SH-SY5Y (cell line): ENCODE measurements around the gene ANKRD12.

Experiments
- GATA2 ChIP-seq: IDR thresholded peaks from 2 replicates; pipeline ENCODE4 v1.6.1; 2011; ENCODE audit warnings: mild to moderate bottlenecking, low read depth, low read length
- GATA3 ChIP-seq: IDR thresholded peaks from 2 replicates; pipeline ENCODE4 v1.6.1; 2011; ENCODE audit warnings: low read depth, mild to moderate bottlenecking, low read length, moderate library complexity

Gene ANKRD12

GRCh38 chr18:9126337-9126736, 10.2 kb upstream of the ANKRD12 start:
- no peak for TF ChIP-seq GATA3
- TF ChIP-seq GATA2: no peak

- TF ChIP-seq GATA3 (no peak), GATA2 (no peak)
Observed at GRCh38 chr18:9130195-9130594, 6.4 kb upstream of the ANKRD12 start.

DNA sequence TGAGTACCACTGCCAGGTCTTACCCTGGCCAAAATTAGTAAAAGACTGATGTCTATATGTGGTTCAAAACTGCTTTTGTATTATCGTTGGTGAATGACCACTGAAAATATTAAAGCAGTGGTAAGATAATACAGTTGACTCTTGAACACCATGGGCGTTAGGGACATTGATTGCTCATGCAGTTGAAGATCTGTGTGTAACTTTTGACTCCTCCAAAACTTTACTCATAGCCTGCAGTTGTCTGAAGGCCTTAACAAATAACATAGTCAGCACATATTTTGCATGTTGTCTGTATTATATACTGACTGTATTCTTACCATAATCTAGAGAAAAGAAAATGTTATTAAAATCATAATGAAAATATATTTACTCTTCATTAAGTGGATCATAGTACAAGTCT, 5.8 kb upstream of the ANKRD12 start:
- no peak for TF ChIP-seq GATA2
- no peak for TF ChIP-seq GATA3

- no peak for TF ChIP-seq GATA3
- TF ChIP-seq GATA2: no peak
Observed at GRCh38 chr18:9132628-9133027, 4.0 kb upstream of the ANKRD12 start.

- no peak for TF ChIP-seq GATA3
- no peak for TF ChIP-seq GATA2
Observed at GRCh38 chr18:9133225-9133624, 3.4 kb upstream of the ANKRD12 start.

DNA sequence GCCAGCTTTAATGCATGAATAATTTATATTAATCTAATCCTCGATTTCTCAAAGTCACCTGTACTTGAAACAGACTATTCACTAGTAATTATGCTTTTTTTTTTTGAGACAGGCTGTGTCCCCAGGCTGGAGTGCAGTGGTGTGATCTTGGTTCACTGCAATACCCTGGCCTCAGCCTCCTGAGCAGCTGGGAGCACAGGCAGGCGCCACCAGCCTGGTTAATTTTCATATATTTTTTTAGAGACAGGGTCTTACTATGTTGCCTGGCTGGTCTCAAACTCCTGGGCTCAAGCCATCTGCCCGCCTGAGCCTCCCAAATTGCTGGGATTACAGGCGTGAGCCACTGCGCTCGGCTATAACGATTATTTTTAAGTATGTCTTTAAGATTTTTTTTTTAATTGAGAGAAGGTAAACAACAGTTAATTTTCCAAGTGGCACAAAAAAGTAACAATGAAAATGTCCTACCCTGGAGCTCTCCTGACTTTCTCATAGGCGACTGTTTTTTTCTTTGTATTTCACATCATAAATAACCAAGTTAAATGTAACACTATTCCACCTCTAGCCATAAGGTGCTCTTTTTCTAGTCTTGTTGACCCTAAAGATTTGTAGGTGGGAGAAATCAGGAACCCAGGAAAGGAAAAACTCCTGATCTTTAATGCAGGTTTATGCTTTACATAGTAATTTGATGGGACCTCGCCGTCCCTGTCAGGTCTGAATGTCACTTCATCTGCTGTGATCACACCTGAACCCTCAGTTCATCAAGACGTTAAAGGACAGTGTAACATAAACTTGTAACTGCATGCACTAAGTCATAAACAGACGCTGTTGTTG, 1.3 kb upstream of the ANKRD12 start:
- no peak for TF ChIP-seq GATA3
- no peak for TF ChIP-seq GATA2

DNA sequence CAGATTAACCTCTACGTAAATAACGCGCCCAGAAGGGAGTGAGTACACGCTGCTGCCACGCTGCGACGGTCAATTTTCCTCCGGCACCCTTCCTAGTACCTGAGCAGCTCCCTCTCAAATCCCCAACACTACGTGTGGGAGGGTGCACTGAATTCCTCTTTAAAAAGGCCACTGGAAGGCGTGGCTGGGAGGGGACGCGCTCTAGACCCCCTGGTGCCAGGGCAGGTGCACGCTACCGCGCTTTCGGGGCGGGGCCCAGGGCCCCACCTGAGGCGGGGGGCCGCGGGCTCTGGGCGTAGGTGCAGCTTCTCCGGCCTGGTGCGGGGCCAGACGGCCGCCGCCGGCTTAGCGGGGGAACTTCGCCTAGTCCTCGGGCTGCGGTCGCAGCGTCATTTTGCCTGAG, 668 bp upstream of the ANKRD12 start:
- no peak for TF ChIP-seq GATA3
- no peak for TF ChIP-seq GATA2

DNA sequence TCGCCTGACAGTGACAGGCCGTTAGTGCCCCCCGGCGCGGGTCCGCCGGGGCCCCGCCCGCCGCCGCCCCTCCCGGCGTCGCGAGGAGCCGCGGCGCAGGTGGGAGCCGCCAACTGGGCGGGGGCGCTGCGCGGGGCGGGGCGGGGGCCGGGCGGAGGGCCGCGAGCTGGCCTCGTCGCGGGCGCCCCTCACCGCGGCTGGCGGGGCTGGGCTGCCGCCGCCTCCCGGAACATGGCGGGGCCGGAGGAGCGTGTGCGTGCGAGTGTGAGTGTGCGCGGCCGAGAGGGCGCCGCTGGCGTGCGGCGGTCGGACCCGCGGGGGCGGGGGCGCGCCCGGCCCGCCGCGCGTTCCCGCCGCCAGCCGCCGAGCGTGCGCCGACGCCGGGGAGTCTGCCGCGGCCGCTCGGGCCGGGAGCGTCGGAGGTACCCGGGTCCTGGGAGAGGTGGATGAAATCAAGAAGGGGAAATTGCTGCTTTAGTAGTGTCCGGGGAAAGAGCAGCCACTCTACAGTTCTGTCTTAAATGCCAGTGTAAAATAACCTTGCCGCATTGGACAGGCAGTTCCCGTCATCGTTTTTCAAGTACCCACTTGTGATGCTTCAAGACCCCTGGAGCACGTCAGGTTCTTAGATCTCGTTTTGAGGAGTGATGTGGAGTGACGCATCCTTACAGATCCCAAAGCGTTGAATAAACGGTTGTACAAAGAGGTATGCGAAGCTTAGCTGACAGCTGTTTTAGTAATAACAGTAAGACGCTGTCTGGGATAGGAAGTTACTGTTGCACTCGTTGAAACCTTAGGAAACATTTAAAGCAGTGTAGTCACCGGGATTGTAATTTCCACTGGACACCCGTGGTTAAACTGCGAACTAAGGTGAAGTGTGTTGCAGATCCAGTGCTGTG, 836 bp downstream of the ANKRD12 start:
- TF ChIP-seq GATA3: no peak

DNA sequence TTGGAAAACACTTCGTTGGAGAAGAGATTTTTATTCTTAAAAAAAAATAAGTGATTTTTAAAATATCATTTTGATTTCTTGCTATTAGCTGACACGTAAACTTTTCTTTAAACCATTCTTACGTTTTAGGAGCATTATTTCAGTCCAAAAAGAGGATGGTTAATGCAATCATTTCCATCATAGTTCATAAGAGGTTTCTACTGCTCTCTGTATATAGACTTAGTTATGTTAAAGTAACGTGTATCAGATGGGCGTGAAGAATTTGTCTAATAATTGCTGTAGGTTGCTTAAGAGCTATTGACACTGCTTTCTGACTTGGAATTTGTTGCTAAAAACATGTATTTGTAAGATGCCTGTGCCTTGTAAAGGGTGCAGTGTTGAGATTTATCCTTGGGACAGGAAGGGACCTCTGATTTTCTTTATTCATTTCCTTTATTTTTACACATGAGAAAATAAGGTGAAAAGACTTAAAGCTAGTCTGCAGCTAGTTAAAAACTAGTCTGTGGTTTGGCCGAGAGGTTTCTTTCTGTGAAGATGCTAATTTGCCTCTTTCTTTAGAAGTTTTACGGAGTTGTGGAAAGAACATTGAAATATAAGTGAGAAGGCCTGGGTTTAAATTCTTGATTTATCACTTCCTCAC, 2.9 kb downstream of the ANKRD12 start:
- TF ChIP-seq GATA2 (no peak), GATA3 (no peak)

DNA sequence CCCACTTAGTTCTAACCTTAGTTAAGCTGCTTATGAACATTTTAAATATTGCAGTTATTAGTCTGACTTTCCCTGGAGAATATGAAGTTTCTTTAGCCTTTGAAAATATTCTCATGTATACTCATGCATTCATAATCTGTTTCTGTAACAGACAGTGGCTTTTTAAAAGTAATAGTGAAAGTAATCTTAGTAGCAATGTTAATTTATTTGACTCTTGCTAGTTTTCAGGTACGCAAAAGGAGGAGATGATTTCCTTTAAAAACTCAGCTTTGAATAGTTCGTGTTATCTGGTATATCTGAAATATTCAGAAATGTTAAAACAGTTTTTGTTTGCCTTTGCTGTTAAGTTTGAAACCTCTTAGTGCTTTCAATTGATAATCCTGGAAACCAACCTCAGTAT, 3.8 kb downstream of the ANKRD12 start:
- TF ChIP-seq GATA3: no peak
- no peak for TF ChIP-seq GATA2

DNA sequence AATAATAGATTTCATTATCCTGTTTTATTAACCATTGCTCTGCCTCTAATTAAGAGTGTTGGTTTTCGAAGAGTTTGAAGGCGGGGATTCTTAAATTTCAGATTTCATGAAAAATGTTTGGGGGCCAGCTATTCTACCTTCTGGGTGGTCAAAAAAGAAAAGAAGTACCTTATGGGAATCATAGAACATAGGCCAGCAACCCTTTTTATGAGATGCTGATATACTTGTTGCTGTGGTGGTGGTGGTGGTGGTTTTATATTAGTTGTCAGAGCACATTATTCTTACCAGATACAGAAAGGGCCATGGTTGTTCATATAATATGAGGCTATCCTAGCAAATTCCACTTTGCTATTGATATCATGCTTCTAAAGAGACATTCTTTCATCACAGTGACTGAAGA, 4.4 kb downstream of the ANKRD12 start:
- TF ChIP-seq GATA3: no peak

DNA sequence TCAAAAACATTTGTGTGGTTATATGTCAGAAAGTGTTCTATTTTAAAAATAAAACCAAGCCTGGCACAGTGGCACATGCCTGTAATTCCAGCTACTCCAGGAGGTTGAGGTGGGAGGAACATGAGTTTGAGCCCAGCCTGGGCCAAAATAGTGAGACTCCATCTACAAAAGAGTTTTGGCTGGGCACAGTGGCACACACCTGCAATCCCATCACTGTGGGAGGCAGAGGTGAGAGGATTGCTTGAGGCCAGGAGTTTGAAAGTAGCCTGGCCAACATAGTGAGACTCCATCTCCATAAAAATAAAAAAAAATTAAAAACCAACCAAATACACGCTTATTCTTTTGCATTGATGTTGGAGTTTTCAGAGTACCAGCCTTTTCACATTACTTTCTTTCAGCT, 9.6 kb downstream of the ANKRD12 start:
- TF ChIP-seq GATA2 (no peak), GATA3 (no peak)

DNA sequence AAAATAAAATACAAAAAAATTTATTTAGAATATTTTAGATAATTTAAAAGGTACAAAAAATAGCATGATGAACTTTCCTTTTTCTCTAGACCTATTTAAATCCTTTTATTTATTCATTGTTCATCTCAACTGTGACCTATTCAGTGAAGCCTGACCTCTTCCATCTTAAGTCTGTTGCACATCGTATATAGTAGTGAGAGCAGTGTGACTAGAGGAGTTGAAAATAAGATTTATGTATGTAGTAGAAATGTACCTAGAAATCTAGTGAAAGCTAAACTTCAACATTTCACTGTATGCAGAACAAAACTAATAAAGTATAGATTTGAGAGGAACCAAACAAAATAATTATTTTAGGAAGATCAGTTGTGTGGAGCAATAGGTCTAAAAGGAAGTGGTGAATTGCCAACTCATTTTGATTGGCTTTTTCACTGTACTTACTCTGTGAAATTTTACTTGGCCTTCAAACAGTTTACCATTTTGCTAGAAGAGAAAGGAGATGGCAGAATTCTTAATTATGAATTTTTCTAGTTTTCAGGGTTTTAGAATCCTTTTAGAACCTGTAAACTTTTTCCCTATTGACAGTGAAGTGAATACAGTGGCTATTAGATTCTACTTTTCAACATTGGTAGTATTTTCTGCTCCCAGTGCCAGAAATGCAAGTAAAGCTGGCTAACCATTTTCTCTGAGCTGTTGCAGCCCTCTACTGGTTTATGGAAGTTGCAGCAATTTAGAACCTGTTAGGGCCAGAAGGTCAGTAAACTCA, 11.0 kb downstream of the ANKRD12 start:
- TF ChIP-seq GATA3 (no peak), GATA2 (no peak)

DNA sequence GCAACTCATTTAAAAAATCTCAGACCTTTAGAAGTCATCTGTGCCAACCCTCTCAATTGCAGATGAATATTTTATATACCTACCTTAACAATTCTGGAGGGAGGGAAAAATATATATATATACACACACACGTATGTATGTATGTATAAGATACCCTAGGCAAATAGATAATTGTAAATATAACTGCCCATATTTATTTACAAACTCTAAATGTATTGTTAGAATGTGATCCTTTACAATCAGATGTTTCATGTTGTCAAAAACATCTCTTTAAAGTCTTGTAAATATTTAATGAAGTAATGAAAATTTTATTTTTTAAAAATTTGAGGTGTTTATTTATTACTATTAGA, 11.6 kb downstream of the ANKRD12 start:
- no peak for TF ChIP-seq GATA2

- TF ChIP-seq GATA3: no peak
- TF ChIP-seq GATA2: no peak
Observed at GRCh38 chr18:9150121-9150520, 13.5 kb downstream of the ANKRD12 start.

DNA sequence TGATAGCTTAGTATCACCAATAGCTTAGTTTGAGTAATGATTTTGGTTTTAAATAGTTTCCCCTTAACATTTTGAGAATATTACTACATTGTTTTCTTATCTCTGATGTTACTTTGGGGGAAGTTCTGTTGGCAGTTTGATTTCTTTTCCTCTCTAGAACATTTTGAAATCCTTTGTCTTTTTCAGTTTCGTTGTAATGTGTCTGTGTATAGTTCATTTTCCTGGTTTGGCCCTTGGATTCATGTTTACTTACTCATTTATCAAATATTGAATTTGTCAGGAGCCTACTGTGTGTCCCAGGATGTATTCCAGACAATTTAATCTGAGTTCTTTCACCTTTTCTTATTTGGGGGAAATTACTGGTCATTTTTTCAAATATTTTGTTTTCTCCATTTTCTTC, 16.7 kb downstream of the ANKRD12 start:
- TF ChIP-seq GATA3 (no peak), GATA2 (no peak)
